IMR-90 (cell line): ENCODE results near the gene RPP30. TPM values are rescaled to one million over a fixed set of nuclear protein-coding genes. Genes with fewer than 3 reads are reported as not detected.

ENCODE experiments used
- ATAC-seq: fragments of 200-7000 bp; cut with Tn5 transposase; 2 replicates; pipeline ENCODE4 v1.9.1; 2020; ENCODE audit warnings: low read depth, mild to moderate bottlenecking, moderate library complexity
- BruUV-seq: library from RNA; stranded (reverse); fragments of 400-500 nt; replicated peaks from 2 replicates; lab custom pipeline; 2021; lab: Mats Ljungman, UMichigan
- CTCF ChIA-PET: fragments of 300-600 bp; formaldehyde crosslinking; extraction: SDS; loops from one replicate; lab custom pipeline; 2021; ENCODE audit warnings: antibody characterized with exemption; lab: Yijun Ruan, JAX
- POLR2A ChIA-PET: fragments of 300-600 bp; sonication (Branson Sonifier 250); formaldehyde crosslinking; loops from one replicate; lab custom pipeline; 2022; ENCODE audit warnings: antibody characterized with exemption; ENCODE audit not compliant: unreplicated experiment; lab: Charles Lee
- DNase-seq: peaks from one replicate; pipeline ENCODE4 v3.0.0; 2013
- H2AFZ ChIP-seq: replicated peaks from 2 replicates; pipeline ENCODE3; 2013; ENCODE audit warnings: low read length, mild to moderate bottlenecking; ENCODE audit not compliant: poor library complexity
- H2AK5ac ChIP-seq: 2 replicates; pipeline ENCODE4 v1.6.1; 2013; ENCODE audit warnings: low read depth, low read length, inconsistent platforms
- H2AK9ac ChIP-seq: replicated peaks from 2 replicates; pipeline ENCODE3; 2013; ENCODE audit warnings: mild to moderate bottlenecking, low read depth, low read length, moderate library complexity; ENCODE audit not compliant: poor library complexity
- H2BK120ac ChIP-seq: 2 replicates; pipeline ENCODE4 v1.6.1; 2013; ENCODE audit warnings: low read depth, low read length, inconsistent platforms
- H2BK15ac ChIP-seq: 3 replicates; pipeline ENCODE4 v1.6.1; 2013; ENCODE audit warnings: low read depth, low read length, inconsistent platforms
- H2BK20ac ChIP-seq: 2 replicates; pipeline ENCODE4 v1.6.1; 2013; ENCODE audit warnings: low read depth, mild to moderate bottlenecking, inconsistent platforms, low read length, moderate library complexity
- H2BK5ac ChIP-seq: 2 replicates; pipeline ENCODE4 v1.6.1; 2013; ENCODE audit warnings: mild to moderate bottlenecking, low read depth, low read length, inconsistent platforms; ENCODE audit not compliant: poor library complexity, severe bottlenecking
- H3K14ac ChIP-seq: replicated peaks from 2 replicates; pipeline ENCODE4 v1.6.1; 2013; ENCODE audit warnings: low read depth, low read length, inconsistent platforms
- H3K18ac ChIP-seq: 2 replicates; pipeline ENCODE4 v1.6.1; 2013; ENCODE audit warnings: low read depth, low read length, control low read depth
- H3K23ac ChIP-seq: 2 replicates; pipeline ENCODE4 v1.6.1; 2013; ENCODE audit warnings: low read depth, low read length, inconsistent platforms
- H3K27ac ChIP-seq: 2 replicates; pipeline ENCODE4 v1.5.1; 2013; ENCODE audit warnings: mild to moderate bottlenecking, control low read depth, low read length; ENCODE audit not compliant: insufficient read depth
- H3K27me3 ChIP-seq: 2 replicates; pipeline ENCODE4 v1.6.1; 2013; ENCODE audit warnings: low read length; ENCODE audit not compliant: control insufficient read depth, insufficient read depth
- H3K36me3 ChIP-seq: 2 replicates; pipeline ENCODE4 v1.6.1; 2013; ENCODE audit warnings: low read length, mixed read lengths; ENCODE audit not compliant: control insufficient read depth, insufficient read depth
- H3K4ac ChIP-seq: 2 replicates; pipeline ENCODE4 v1.6.1; 2013; ENCODE audit warnings: low read depth, low read length, inconsistent platforms
- H3K4me1 ChIP-seq: 2 replicates; pipeline ENCODE4 v1.6.1; 2013; ENCODE audit warnings: low read length, mixed read lengths; ENCODE audit not compliant: control insufficient read depth, insufficient read depth
- H3K4me2 ChIP-seq: 2 replicates; pipeline ENCODE4 v1.6.1; 2013; ENCODE audit warnings: low read depth, mild to moderate bottlenecking, control low read depth, low read length, moderate library complexity
- H3K4me3 ChIP-seq: 2 replicates; pipeline ENCODE4 v1.5.1; 2013; ENCODE audit warnings: low read depth, mild to moderate bottlenecking, control low read depth, low read length, moderate library complexity; ENCODE audit not compliant: insufficient read depth
- H3K56ac ChIP-seq: 2 replicates; pipeline ENCODE4 v1.6.1; 2013; ENCODE audit warnings: low read length, inconsistent platforms; ENCODE audit not compliant: insufficient read depth; ENCODE audit errors: extremely low read depth
- H3K79me1 ChIP-seq, 2 experiments: 2 replicates each; pipeline ENCODE4 v1.6.1; 2013; ENCODE audit warnings: low read length in 2 of 2, inconsistent platforms in 1 of 2, low read depth in 1 of 2
- H3K9ac ChIP-seq: 2 replicates; pipeline ENCODE4 v1.6.1; 2013; ENCODE audit warnings: low read depth, low read length, control low read depth
- H3K9me1 ChIP-seq: 2 replicates; pipeline ENCODE4 v1.6.1; 2013; ENCODE audit warnings: low read length, inconsistent platforms; ENCODE audit not compliant: insufficient read depth
- H3K9me3 ChIP-seq: 2 replicates; pipeline ENCODE4 v1.6.1; 2013; ENCODE audit warnings: low read length; ENCODE audit not compliant: control insufficient read depth, insufficient read depth
- H4K20me1 ChIP-seq: 2 replicates; pipeline ENCODE4 v1.6.1; 2013; ENCODE audit warnings: low read length, inconsistent platforms; ENCODE audit not compliant: insufficient read depth
- H4K5ac ChIP-seq: 2 replicates; pipeline ENCODE4 v1.6.1; 2013; ENCODE audit warnings: mild to moderate bottlenecking, low read depth, low read length, control low read depth
- H4K8ac ChIP-seq, 2 experiments: 2 replicates each; pipeline ENCODE4 v1.6.1; 2013; ENCODE audit warnings: low read depth in 2 of 2, low read length in 2 of 2, control low read depth in 1 of 2, inconsistent platforms in 1 of 2
- H4K91ac ChIP-seq: 2 replicates; pipeline ENCODE4 v1.6.1; 2013; ENCODE audit warnings: low read depth, low read length, inconsistent platforms; ENCODE audit not compliant: insufficient read depth
- BHLHE40 ChIP-seq: fragments of 150-350 bp; IDR thresholded peaks from 2 replicates; pipeline ENCODE4 v1.6.1; 2016; ENCODE audit warnings: mild to moderate bottlenecking, low read depth, low read length
- CEBPB ChIP-seq: IDR thresholded peaks from 2 replicates; pipeline ENCODE4 v1.6.1; 2012; ENCODE audit warnings: low read depth, low read length, improper control_type of control experiment
- CHD1 ChIP-seq: IDR thresholded peaks from 2 replicates; pipeline ENCODE4 v1.6.1; 2012; ENCODE audit warnings: low read depth, low read length, improper control_type of control experiment
- ELK1 ChIP-seq: fragments of 150-350 bp; IDR thresholded peaks from 2 replicates; pipeline ENCODE4 v1.6.1; 2016; ENCODE audit warnings: low read depth, mild to moderate bottlenecking, low read length, moderate library complexity, borderline replicate concordance
- FOS ChIP-seq: fragments of 150-350 bp; IDR thresholded peaks from 2 replicates; pipeline ENCODE4 v1.6.1; 2016; ENCODE audit warnings: low read depth, low read length
- MAFK ChIP-seq: IDR thresholded peaks from 2 replicates; pipeline ENCODE4 v1.6.1; 2012; ENCODE audit warnings: low read depth, low read length, improper control_type of control experiment
- MAZ ChIP-seq: IDR thresholded peaks from 2 replicates; pipeline ENCODE4 v1.6.1; 2012; ENCODE audit warnings: low read depth, mild to moderate bottlenecking, low read length, improper control_type of control experiment, moderate library complexity, borderline replicate concordance
- MXI1 ChIP-seq: IDR thresholded peaks from 2 replicates; pipeline ENCODE4 v1.6.1; 2012; ENCODE audit warnings: low read depth, mild to moderate bottlenecking, low read length, moderate library complexity, borderline replicate concordance
- NFE2L2 ChIP-seq: fragments of 150-350 bp; IDR thresholded peaks from 2 replicates; pipeline ENCODE4 v1.6.1; 2016; ENCODE audit warnings: low read depth, mild to moderate bottlenecking, low read length
- POLR2A ChIP-seq: IDR thresholded peaks from 2 replicates; pipeline ENCODE4 v1.6.1; 2012; ENCODE audit warnings: mild to moderate bottlenecking, low read depth, low read length
- RFX5 ChIP-seq: IDR thresholded peaks from 2 replicates; pipeline ENCODE4 v1.8.0; 2012; ENCODE audit warnings: low read depth, mild to moderate bottlenecking, low read length, moderate library complexity
- SMC3 ChIP-seq: fragments of 150-350 bp; IDR thresholded peaks from 2 replicates; pipeline ENCODE4 v1.6.1; 2016; ENCODE audit warnings: low read depth, mild to moderate bottlenecking, antibody characterized with exemption, low read length, moderate library complexity
- WGBS, 2 experiments: methylation state at CpG; one replicate each; pipeline versions ENCODE4 v1.1.5 to v1.1.7; 2013; ENCODE audit warnings: missing lambda C conversion rate in 2 of 2; ENCODE audit not compliant: insufficient read length in 1 of 2; ENCODE audit errors: extremely low coverage in 2 of 2; 5-methylcytosine and 5-hydroxymethylcytosine counted together
- dilution Hi-C: fragments of 300-500 bp; cut with HindIII; formaldehyde crosslinking; loops from one replicate; pipeline ENCODE4 v1.14.3; 2018; ENCODE audit warnings: low sequenced_read_pairs; ENCODE audit not compliant: unreplicated experiment
- in situ Hi-C: fragments of 300-500 bp; cut with MboI; formaldehyde crosslinking; loops from 3 replicates; pipeline ENCODE4 v1.14.3; 2019; ENCODE audit warnings: low sequenced_read_pairs, inconsistent platforms, mixed read lengths
- intact Hi-C: fragments of 100-400 bp; cut with micrococcal nuclease; formaldehyde crosslinking; loops from 2 replicates; pipeline ENCODE4 v1.10.0; 2022
- polyA plus RNA-seq, 3 experiments: library from polyadenylated mRNA; depleted of rRNA; stranded (reverse); fragments of >200 nt; gene quantifications; 2 replicates each; pipeline ENCODE4 v1.2.3, GENCODE V29; 2012; ENCODE audit warnings: low replicate concordance in 1 of 3
- total RNA-seq: library from RNA; depleted of rRNA; stranded (reverse); fragments of >200 nt; gene quantifications from 2 replicates; pipeline ENCODE4 v1.2.3, GENCODE V29; 2012

Gene RPP30
- total and polyA plus RNA-seq, 2 of the 4 experiments (the other 2 are of a cell fraction) = 27.6 to 45.2 TPM

DNA sequence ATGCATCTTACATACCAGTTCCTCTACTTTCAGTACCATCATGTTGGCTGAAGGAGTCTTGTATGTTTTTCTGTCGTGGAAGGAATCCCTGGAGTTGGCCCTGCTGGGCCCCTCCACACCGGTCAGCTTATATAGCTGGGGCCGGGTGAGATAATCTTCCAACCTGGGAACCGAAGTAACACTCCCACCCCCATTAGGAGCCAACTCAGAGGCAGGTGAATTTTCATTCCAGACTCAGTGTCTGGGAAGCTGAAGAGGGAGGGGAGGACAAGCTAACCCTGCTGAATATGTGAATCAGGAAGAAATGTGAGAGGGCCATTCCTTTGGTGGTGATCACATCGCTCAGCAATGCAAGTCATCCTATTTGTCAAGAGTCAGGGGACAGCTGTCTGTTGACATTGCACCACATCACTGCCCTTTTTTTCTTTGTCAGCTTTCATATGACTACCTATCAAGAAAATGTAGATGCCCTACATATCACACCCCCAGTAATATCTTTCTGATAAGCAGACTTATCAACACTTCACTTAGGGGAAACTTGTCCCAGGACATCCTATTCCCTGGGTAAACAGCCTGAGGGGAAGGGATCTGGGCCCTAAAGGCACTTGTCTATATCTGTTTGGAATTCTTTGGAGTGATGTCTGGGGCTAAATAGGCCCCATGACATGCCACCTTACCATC is 49.4 kb downstream of the RPP30 start, which contains the start of gene ANKRD1 (continued):
- TF ChIP-seq NFE2L2 = peak; percentile 76; the same call in 1 of the 2 replicates

GRCh38 chr10:90921906-90922305 is 50.1 kb downstream of the RPP30 start:
- Histone ChIP-seq H4K20me1 (no peaks in the 10 kb centered on the region), H3K18ac (peak overlapping the region; percentile 51; the same call in 1 of the 2 replicates), H4K5ac (peak overlapping the region; percentile 13; the same call in 1 of the 2 replicates), H3K9ac (no peak overlapping the region), H3K14ac (peak overlapping the region; percentile 57), H2BK5ac (peak overlapping the region; percentile 83), H3K27me3 (no peaks in the 10 kb centered on the region), H2BK15ac (peak overlapping the region; percentile 41), H3K4ac (peak overlapping the region; percentile 76), H3K4me2 (no peak overlapping the region), H2BK120ac (peak overlapping the region; percentile 90), H4K91ac (peak overlapping the region; percentile 85), H3K36me3 (no peaks in the 10 kb centered on the region), H3K27ac (no peak overlapping the region), H2BK20ac (peak overlapping the region; percentile 94), H2AK9ac (no peak overlapping the region), H3K4me3 (no peak overlapping the region), H4K8ac (peak overlapping the region; percentile 42 to 61; a peak in 3 of 4 replicates), H3K4me1 (peaks cover 7% of the 10 kb centered on the region), H3K9me3 (no peaks in the 10 kb centered on the region), H3K56ac (peak overlapping the region; percentile 17; the same call in 1 of the 2 replicates), H2AFZ (no peak overlapping the region), H3K23ac (no peak overlapping the region), H3K9me1 (0 out of 2 replicates have a peak, but pooled peaks cover 4% of the 10 kb centered on the region), H2AK5ac (peak overlapping the region; percentile 60; the same call in 1 of the 2 replicates), H3K79me1 (0 out of 4 replicates have a peak, but pooled peaks cover 0 to 5% of the 10 kb centered on the region in 2 experiments)
- ATAC-seq = no peak
- in situ Hi-C loops = loop anchor here (25.0 kb wide), 1 partner anchor 990 kb away; the partner anchor contains the start of genes BTAF1 and FGFBP3
- intact Hi-C loops = loop anchor here (1.0 kb wide), 1 partner anchor 8 kb away; no protein-coding TSS in a partner anchor
- dilution Hi-C loops = no loop called here
- 60% methylated on average over 3 of the region's 3 CpGs; no CpG with 5 or more reads in 1 of the 2 experiments for WGBS, 2 experiments
- TF ChIP-seq MAZ (no peak), RFX5 (no peak), BHLHE40 (no peak), FOS (no peak), MAFK (no peak), NFE2L2 (no peak), MXI1 (no peak), POLR2A (no peak), CHD1 (no peak), SMC3 (no peak), ELK1 (no peak), CEBPB (no peak)
- no peak for DNase-seq
- ChIA-PET POLR2A (interaction anchor here (1.2 kb wide), 1 partner anchor 14 kb away, joined by 3 read pairs; no protein-coding TSS in a partner anchor), CTCF (no interaction called here)
- BruUV-seq = no TSS peak
